Left colon (tissue), 2 donors: ENCODE results near the gene MAEL. TPM values are rescaled to one million over a fixed set of nuclear protein-coding genes. Genes with fewer than 3 reads are reported as not detected.

ENCODE experiments used
- ATAC-seq: fragments of 200-7000 bp; cut with Tn5 transposase; one replicate; pipeline ENCODE4 v1.9.1; 2020; ENCODE audit warnings: mild to moderate bottlenecking, moderate library complexity
- DNase-seq, 2 donors: peaks; one replicate each; pipeline ENCODE4 v3.0.0-alpha.2; 2020
- intact Hi-C, 2 donors: fragments of 100-400 bp; cut with DNase I in 1 of 2; cut with micrococcal nuclease in 1 of 2; formaldehyde crosslinking; loops; one replicate each; pipeline versions ENCODE4 v1.11.2 to v1.14.0; 2022; cut with DNase I, micrococcal nuclease
- total RNA-seq, 2 donors: library from RNA; stranded (reverse); fragmentation: NEBNext Ultra II Directional; extraction: Animal tissue kit (Norgen Biotek cat#: 25700); gene quantifications; one replicate each; pipeline ENCODE4 v1.2.1, GENCODE V29; 2021
- donor health status: DM: no; HTN: no; CAD: no.
- donor health status: DM: yes; HTN: yes; CAD: no.

MAEL gene
- total RNA-seq, 2 donors from 2014 or later: not detected

DNA sequence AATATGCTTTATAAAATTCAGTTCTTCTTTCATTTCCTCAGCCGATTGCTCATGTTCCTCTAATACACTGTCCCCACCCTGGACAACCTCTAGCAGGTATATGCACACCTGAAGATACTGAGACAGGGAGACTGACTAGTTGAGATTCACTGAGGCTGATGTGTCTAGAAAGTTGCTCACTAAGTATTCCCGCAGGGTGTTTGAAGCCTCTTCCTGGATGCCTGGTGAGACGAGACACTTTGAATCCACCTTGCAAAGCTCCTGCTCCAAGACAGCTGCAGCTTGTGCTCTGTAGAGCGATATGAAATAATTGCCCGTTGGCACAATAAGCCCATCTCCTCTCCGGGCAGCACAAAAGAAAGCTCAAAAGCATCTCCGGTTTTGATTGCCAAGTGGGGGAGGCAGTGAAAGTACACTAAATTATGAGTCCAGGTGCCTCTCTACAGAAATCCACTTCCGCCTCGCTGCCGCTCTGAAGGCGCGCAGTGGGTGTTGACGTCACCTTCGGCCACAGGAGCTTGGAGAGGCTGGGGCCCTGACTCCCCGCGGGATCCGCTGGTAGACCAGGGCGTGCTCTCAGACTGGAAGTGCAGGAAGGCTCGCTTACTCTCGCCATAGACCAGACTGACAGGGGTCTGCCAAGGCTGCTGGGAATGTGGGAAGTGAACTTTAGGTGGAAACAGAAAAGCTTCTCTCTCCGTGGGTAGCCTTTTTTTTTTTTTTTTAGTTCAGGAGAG is 54.8 kb downstream of the MAEL start:
- ATAC-seq: peak; percentile 96
- intact Hi-C loops: no loop called here

DNA sequence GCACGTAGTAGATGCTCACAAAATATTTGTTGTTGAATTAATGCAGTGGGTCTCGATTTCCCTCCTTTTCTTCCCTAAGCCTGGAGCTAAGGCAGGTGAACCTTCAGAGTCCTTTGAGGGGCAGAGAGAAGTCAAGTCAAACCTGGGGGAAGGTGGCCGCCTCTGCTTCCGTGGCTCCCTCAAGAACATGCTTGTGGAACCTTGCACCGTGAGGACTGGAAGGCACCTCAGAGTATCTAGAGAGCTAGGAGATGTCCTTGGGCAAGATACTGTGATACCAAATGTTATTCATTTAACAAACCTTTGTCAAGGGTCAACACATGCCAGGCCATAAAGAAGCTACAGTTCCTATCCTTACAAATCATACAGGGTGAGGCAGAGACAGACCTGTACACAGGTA is 62.8 kb downstream of the MAEL start:
- ATAC-seq: no peak
- intact Hi-C loops: no loop called here
- DNase-seq: no peak

More for the DNA sequence above, 54.8 kb downstream of the MAEL start:
- DNase-seq: peak; percentile 84 to 86

DNA sequence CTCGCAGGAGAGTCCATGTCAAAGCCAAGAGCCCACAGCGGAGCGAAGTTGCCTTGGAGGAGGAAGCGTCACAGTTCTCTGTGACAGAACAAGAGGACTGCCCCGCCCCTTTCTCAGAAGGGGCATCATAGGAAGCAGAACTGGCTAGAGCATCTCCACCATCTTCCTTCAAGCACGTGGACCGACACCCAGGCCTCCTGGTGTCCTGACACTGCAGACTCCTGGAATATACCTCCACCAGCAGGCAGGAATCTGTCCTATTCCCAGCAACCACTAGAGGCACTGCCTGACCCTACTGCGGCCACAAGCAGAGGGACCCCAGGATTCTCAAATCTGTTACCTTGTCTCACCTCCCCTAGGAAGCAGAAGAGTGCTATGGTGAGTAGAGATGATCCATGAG is 63.3 kb downstream of the MAEL start:
- intact Hi-C loops: no loop called here
- DNase-seq (no peak), ATAC-seq (peak; percentile 19)

DNA sequence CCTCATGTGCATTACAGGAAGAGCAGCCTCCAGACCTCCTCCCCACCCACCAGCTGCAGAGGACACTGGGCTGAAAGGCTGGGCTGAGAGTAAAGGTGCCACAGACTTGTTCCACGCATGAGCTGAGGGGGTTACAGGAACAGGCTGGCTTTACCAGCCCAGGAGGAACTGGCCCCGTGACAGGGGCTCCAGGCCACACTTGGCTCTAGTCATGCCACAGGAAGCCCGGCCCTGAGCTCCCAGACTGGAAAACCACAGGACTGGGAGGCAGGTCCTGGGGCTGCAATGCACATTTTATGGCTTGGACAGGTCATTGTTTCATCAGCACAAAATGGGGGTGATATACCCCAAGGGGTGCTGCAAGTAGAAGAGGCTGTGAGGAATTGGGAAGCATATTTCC is 65.5 kb downstream of the MAEL start:
- no peak for ATAC-seq
- intact Hi-C loops: no loop called here
- no peak for DNase-seq

- ATAC-seq (no peak), DNase-seq (no peak)
- intact Hi-C loops: loop anchor here in 1 of 2 donors (5.0 kb wide), 2 partner anchors 148 to 173 kb away; no protein-coding TSS in a partner anchor
Observed at GRCh38 chr1:167054946-167055630, 66.0 kb downstream of the MAEL start.

- intact Hi-C loops: loop anchor here in 1 of 2 donors (5.0 kb wide), 2 partner anchors 149 to 174 kb away; no protein-coding TSS in a partner anchor
- DNase-seq: no peak
- ATAC-seq: peak; percentile 11
Observed at GRCh38 chr1:167056529-167057231, 67.6 kb downstream of the MAEL start.

DNA sequence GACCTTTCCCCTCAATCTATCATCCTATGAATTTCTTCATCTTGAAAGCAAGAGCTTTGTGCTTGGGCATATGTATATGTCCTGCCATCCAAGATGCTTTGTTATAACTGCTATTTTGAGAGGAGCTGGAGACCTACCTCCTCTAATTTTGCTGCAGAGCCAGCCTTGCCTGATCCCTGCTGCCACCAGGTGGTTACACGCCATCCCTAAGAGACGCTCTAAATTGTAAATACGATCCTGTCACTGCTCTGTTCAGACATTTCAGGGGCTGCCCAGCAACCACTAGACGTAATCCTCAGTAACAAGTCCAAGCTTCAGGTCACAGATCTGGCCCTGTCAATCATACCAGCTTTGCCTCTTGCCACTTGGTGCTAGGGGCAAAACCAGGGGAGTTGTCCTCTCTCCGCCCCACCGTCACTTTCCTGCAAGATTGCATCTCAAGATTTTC is 68.2 kb downstream of the MAEL start:
- intact Hi-C loops: loop anchor here in 1 of 2 donors (5.0 kb wide), 2 partner anchors 150 to 175 kb away; no protein-coding TSS in a partner anchor
- ATAC-seq: peak; percentile 25
- DNase-seq: no peak

DNA sequence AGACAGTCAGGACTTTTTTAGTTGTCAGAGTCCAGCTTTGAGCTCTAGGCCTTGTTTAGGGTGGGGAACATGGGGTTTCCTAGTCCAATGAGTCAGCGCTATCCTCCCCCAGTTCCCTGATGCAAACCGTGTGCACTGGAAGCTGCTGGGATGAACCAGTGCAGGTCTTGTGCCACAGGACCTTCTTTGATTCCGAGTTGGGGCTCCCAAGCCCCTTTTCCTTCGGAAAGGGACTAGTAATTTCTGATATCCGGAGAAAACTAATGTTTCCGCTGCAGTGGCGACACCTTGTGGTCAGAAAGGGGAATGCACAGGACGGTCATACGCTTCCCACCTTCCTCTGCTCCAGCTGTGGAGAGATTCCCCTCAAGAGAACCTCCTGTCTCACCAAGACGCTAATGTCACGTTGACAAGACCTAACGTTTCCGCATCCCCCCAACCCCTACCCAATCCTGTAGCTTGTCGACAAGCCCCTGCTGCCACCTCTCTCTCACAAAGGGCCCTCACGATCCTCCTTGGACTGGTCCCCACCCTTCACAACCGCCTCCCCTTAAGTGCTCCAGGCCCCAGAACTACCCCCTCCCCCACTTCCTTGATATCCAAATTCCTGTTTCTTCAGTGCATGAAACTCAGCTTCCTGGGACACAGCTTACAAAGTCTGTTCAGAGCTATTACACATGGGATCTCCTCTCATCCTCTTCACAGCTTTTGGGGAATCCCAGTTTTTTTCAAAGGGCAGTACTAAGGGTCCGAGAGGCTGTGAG is 70.1 kb downstream of the MAEL start:
- ATAC-seq (peak; percentile 52), DNase-seq (peak in 1 of 2 donors; percentile 81)
- intact Hi-C loops: loop anchor here in 1 of 2 donors (5.0 kb wide), 2 partner anchors 152 to 177 kb away; no protein-coding TSS in a partner anchor

DNA sequence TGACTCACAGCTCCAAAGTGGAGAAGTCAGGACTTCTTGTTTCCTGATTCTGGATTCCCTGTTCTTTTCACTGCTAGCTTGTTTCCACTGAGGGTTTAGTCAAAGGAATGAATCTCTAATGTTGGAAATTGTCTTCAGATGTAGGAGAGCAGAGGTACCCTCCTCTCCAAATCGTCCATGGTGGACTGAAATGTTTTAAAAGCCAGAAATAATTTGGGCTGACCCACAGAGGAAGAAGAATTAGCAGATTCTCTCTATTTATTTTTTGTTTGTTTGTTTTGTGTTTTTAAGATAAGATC is 70.7 kb downstream of the MAEL start:
- ATAC-seq: no peak
- intact Hi-C loops: loop anchor here (5.0 to 10.0 kb wide), 4 partner anchors 152 to 385 kb away; no protein-coding TSS in a partner anchor

GRCh38 chr1:167060141-167061072 is 71.3 kb downstream of the MAEL start:
- DNase-seq (no peak), ATAC-seq (no peak)
- intact Hi-C loops: loop anchor here (10.0 kb wide), 2 partner anchors 204 to 384 kb away; no protein-coding TSS in a partner anchor

More for the DNA sequence above, 70.7 kb downstream of the MAEL start:
- no peak for DNase-seq

DNA sequence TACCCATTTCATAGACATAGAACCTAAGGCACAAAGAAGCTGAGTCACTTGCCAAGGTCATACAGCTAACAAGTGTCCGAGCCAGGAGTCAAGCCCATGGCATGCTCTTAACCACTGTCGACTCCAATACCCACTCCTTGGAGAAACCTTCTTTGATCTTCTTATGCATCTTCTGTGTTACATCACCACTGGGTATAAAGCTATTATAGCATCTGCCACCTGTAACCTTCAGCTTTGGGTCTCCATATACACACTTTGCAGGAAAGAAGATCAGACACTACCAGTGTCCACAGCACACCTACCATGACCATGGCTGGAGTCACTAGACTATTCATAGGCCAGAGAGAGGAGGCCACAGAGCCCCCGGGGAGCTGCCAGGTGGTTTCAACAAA is 72.0 kb downstream of the MAEL start:
- intact Hi-C loops: loop anchor here (10.0 kb wide), 2 partner anchors 204 to 384 kb away; no protein-coding TSS in a partner anchor
- DNase-seq (no peak), ATAC-seq (no peak)

DNA sequence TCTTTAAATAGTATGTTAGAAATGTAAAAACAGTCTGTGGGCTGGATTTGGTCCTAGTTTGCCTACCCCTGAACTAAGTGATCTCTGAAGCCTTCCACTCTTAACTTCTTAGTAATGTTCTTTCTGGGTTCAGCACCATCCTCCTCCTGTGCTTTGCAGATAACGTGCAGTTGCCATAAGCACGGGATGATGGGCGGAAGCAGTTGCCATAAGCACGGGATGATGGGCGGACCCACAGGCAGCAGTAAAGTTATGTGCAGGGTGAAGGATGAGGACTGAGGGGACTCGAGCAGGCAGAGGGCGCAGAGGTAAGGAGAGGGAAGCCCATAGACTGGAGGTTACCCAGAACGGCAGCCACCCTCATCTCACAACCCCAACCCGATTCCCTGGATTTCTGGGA is 75.5 kb downstream of the MAEL start:
- DNase-seq: no peak
- no peak for ATAC-seq
- intact Hi-C loops: loop anchor here (5.0 to 10.0 kb wide), 4 partner anchors 200 to 468 kb away; no protein-coding TSS in a partner anchor

DNA sequence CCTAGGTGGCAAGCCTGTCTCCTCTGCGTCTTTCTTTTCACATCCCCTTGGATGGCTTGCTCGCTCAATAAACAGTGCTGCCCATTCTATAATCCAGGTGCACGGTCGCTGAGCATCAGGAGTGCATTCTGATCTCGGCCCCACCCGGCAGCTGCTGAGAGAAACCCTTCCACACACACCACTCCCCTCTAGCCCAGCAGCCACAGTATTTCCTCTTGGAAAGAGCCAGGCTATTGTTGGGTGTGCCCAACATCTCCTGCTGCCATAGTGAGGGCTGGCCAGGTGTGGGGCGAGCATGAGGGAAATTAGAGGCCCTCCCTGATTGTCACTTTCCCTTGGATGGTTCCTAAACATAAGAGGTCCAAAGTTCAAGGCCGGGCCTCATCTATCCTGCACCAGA is 76.4 kb downstream of the MAEL start:
- DNase-seq (peak; percentile 81 to 88), ATAC-seq (peak; percentile 94)
- intact Hi-C loops: loop anchor here (5.0 to 10.0 kb wide), 4 partner anchors 199 to 467 kb away; no protein-coding TSS in a partner anchor

- intact Hi-C loops: loop anchor here (5.0 to 10.0 kb wide), 4 partner anchors 198 to 466 kb away; no protein-coding TSS in a partner anchor
- peak; percentile 64 for ATAC-seq
Observed at GRCh38 chr1:167066333-167067122, 77.4 kb downstream of the MAEL start.

DNA sequence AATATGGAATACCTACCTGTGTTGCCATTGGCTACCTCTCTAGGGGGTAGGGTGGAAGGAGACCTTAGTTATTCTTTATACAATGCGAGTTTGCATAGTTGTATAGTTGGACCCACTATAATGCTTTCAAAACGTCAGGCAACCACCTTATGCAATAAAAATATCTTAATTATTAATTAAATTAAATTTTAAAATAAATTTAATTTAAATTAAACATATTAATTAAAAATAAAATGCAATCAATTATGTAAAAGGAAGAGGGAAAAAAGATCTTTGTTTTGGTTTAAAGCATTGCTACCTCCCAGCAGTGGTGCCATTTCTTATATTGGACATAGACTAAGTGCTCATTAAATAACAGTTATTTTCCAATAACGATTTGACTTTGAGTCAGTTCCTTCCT is 78.8 kb downstream of the MAEL start:
- intact Hi-C loops: loop anchor here (5.0 to 10.0 kb wide), 4 partner anchors 197 to 464 kb away; no protein-coding TSS in a partner anchor
- ATAC-seq (no peak), DNase-seq (no peak)

More at GRCh38 chr1:167066333-167067122, 77.4 kb downstream of the MAEL start:
- DNase-seq: peak; percentile 59 to 84

DNA sequence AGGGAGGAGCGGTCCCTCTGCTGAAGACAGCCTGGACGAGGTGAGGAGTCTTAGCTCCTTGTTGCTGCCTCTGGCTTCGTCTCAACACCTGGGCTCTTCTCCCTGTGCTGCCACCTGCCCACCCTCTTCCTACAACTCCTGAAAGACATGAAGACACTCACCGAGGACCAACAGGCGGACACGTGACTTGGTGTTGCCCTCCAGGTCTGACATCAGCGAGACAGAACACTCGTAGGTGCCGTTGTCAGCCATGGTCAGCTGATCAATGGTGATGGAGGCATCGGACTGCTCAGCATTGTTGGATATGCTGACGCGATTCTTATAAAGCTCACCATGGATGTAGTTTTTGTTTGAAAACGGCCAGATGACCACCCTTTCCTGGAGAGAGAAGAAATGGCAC is 79.7 kb downstream of the MAEL start:
- no peak for DNase-seq
- no peak for ATAC-seq
- intact Hi-C loops: loop anchor here (5.0 to 10.0 kb wide), 4 partner anchors 196 to 464 kb away; no protein-coding TSS in a partner anchor
